Uterus (tissue), 4 donors: ENCODE results near the gene B3GLCT. TPM values are rescaled to one million over a fixed set of nuclear protein-coding genes. Genes with fewer than 3 reads are reported as not detected.

ENCODE experiments used
- DNase-seq, 2 donors: peaks; one replicate each; pipeline ENCODE4 v3.0.0-alpha.2; 2019 to 2020
- H3K27ac ChIP-seq, 2 donors: fragments of 200-600 bp; sonication (generic); 1 replicate in 1 of 2; 2 replicates in 1 of 2; pipeline ENCODE4 v1.5.1; 2016 to 2018
- H3K27me3 ChIP-seq, 2 donors: fragments of 200-600 bp; sonication (generic); one replicate each; pipeline ENCODE4 v1.5.1; 2018 to 2019; ENCODE audit warnings: control low read depth in 1 of 2
- H3K36me3 ChIP-seq, 2 donors: fragments of 200-600 bp; sonication (generic); one replicate each; pipeline ENCODE4 v1.5.1; 2019; ENCODE audit warnings: control low read depth in 1 of 2
- H3K4me1 ChIP-seq, 2 donors: fragments of 200-600 bp; sonication (generic); one replicate each; pipeline ENCODE4 v1.5.1; 2018 to 2019; ENCODE audit warnings: control low read depth in 1 of 2
- H3K4me3 ChIP-seq, 2 donors: fragments of 200-600 bp; sonication (generic); 1 replicate in 1 of 2; 2 replicates in 1 of 2; pipeline ENCODE4 v1.5.1; 2018 to 2019; ENCODE audit warnings: mild to moderate bottlenecking in 1 of 2
- H3K9me3 ChIP-seq, 2 donors: fragments of 200-600 bp; sonication (generic); one replicate each; pipeline ENCODE4 v1.5.1; 2019; ENCODE audit warnings: control low read depth in 1 of 2
- CTCF ChIP-seq, 4 experiments: fragments of 200-600 bp in 2 of 4; fragments of 450-650 bp in 2 of 4; sonication (generic) in 2 of 4; IDR thresholded peaks; one replicate each; pipeline ENCODE4 v1.5.1; 2016 to 2019; ENCODE audit warnings: antibody characterized with exemption in 4 of 4, mild to moderate bottlenecking in 2 of 4, moderate library complexity in 1 of 4
- POLR2A ChIP-seq, 2 donors: fragments of 450-650 bp; IDR thresholded peaks; one replicate each; pipeline ENCODE4 v1.6.1; 2016; ENCODE audit warnings: antibody characterized with exemption in 2 of 2, mild to moderate bottlenecking in 1 of 2, moderate library complexity in 1 of 2
- intact Hi-C: fragments of 100-400 bp; cut with DNase I; formaldehyde crosslinking; loops from one replicate; pipeline ENCODE4 v1.15.1; 2023; ENCODE audit warnings: low total_unique reads
- total RNA-seq, 4 donors: library from RNA; depleted of rRNA in 3 of 4; stranded (reverse); fragments of >200 nt in 3 of 4; gene quantifications; one replicate each; pipeline versions ENCODE4 v1.1.0 to v1.2.4, GENCODE V29; 2014 to 2023
- donor health status: DM: yes; HTN: yes; CAD: no.

Gene B3GLCT
- total RNA-seq, 4 donors from 2014 or later: 20.0 to 83.1 (median 31.7) TPM

DNA sequence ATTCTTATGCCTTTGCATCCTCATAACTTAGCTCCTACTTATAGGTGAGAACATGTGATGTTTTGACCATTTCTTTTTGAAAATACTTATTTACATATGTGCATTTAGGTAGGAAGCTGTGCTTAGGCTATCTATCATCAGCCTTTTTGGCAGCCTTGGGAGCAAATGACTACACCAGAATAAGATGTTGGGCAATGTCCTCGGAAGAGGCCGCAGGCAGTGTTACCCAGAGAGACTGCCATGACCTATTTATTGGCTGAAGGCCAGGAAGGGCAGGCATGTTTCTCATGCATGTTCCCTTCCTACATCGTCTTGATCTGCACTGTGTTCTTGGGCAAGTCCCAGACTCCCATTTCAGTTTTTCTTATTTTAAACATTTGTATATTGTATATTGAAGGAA is 122.3 kb downstream of the B3GLCT start:
- DNase-seq: peak; percentile 35 to 50

GRCh38 chr13:31322702-31323405 is 123.1 kb downstream of the B3GLCT start:
- peak overlapping the region; percentile 0 to 14 for H3K27ac ChIP-seq
- H3K27me3 ChIP-seq: no peaks in the 10 kb centered on the region
- H3K9me3 ChIP-seq: no peaks in the 10 kb centered on the region
- H3K36me3 ChIP-seq: no peaks in the 10 kb centered on the region
- DNase-seq: peak in 1 of 2 donors; percentile 24
- no peaks in the 10 kb centered on the region for H3K4me1 ChIP-seq
- intact Hi-C loops: no loop called here
- no peak for TF ChIP-seq POLR2A (IDR thresholded peaks at IDR 0.05)
- no peak for TF ChIP-seq CTCF (IDR thresholded peaks at IDR 0.05)
- no peak overlapping the region for H3K4me3 ChIP-seq

More for the DNA sequence above, 122.3 kb downstream of the B3GLCT start:
- no peaks in the 10 kb centered on the region for H3K9me3 ChIP-seq
- intact Hi-C loops: no loop called here
- no peak overlapping the region for H3K4me3 ChIP-seq
- no peak for TF ChIP-seq POLR2A (IDR thresholded peaks at IDR 0.05)
- TF ChIP-seq CTCF (IDR thresholded peaks at IDR 0.05): no peak
- no peaks in the 10 kb centered on the region for H3K36me3 ChIP-seq
- no peaks in the 10 kb centered on the region for H3K27me3 ChIP-seq
- no peaks in the 10 kb centered on the region for H3K4me1 ChIP-seq
- H3K27ac ChIP-seq: peak overlapping the region in 1 of 2 donors; percentile 14

- TF ChIP-seq CTCF (IDR thresholded peaks at IDR 0.05) (no peak), POLR2A (IDR thresholded peaks at IDR 0.05) (no peak)
- Histone ChIP-seq H3K36me3 (no peaks in the 10 kb centered on the region), H3K27me3 (no peaks in the 10 kb centered on the region), H3K27ac (no peak overlapping the region), H3K9me3 (no peaks in the 10 kb centered on the region), H3K4me3 (no peak overlapping the region), H3K4me1 (peaks cover 0 to 13% of the 10 kb centered on the region in 2 donors)
- intact Hi-C loops: no loop called here
- no peak for DNase-seq
These were observed 127.5 kb downstream of the B3GLCT start for GRCh38 chr13:31327182-31327860.

- DNase-seq: no peak
- H3K4me3 ChIP-seq: no peak overlapping the region
- H3K36me3 ChIP-seq: no peaks in the 10 kb centered on the region
- TF ChIP-seq POLR2A (IDR thresholded peaks at IDR 0.05) (no peak), CTCF (IDR thresholded peaks at IDR 0.05) (no peak)
- peak overlapping the region in 1 of 2 donors; percentile 69 for H3K27ac ChIP-seq
- H3K9me3 ChIP-seq: no peaks in the 10 kb centered on the region
- H3K4me1 ChIP-seq: peaks cover 0 to 13% of the 10 kb centered on the region in 2 donors
- intact Hi-C loops: no loop called here
- no peaks in the 10 kb centered on the region for H3K27me3 ChIP-seq
These were observed 128.9 kb downstream of the B3GLCT start for GRCh38 chr13:31328549-31329235.

GRCh38 chr13:31330236-31330635 is 130.5 kb downstream of the B3GLCT start:
- peaks cover 0 to 13% of the 10 kb centered on the region in 2 donors for H3K4me1 ChIP-seq
- intact Hi-C loops: no loop called here
- H3K9me3 ChIP-seq: no peaks in the 10 kb centered on the region
- no peaks in the 10 kb centered on the region for H3K36me3 ChIP-seq
- H3K27ac ChIP-seq: peak overlapping the region in 1 of 2 donors; percentile 69
- no peak overlapping the region for H3K4me3 ChIP-seq
- DNase-seq: no peak
- no peaks in the 10 kb centered on the region for H3K27me3 ChIP-seq
- no peak for TF ChIP-seq POLR2A (IDR thresholded peaks at IDR 0.05)
- no peak for TF ChIP-seq CTCF (IDR thresholded peaks at IDR 0.05)
